Measurements from ENCODE around the gene AXIN2. TPM values are rescaled to one million over a fixed set of nuclear protein-coding genes. Genes with fewer than 3 reads are reported as not detected.
A peak's percentile ranks its signal among the peaks of the same experiment; 100 is the strongest.

Gene AXIN2
- total RNA-seq, 1 donor from 2014 or later = 8.9 TPM

GRCh38 chr17:65595071-65595656 is 33.7 kb upstream of the AXIN2 start:
- no peak overlapping the region for H2AFZ ChIP-seq (ENCODE audit: low read depth, low read length)
- Mint-ChIP-seq H3K36me3 (ENCODE audit: low read depth, unreplicated experiment) (peaks cover 4% of the 10 kb centered on the region), H3K27ac (ENCODE audit: unreplicated experiment) (no peak overlapping the region), H3K4me1 (ENCODE audit: low read depth, unreplicated experiment) (peaks cover 12% of the 10 kb centered on the region), H3K27me3 (ENCODE audit: low read depth, unreplicated experiment) (peaks cover 6% of the 10 kb centered on the region), H3K9me3 (ENCODE audit: unreplicated experiment) (no peaks in the 10 kb centered on the region), H3K4me3 (ENCODE audit: unreplicated experiment) (no peak overlapping the region)
- H3K36me3 ChIP-seq (ENCODE audit: insufficient read depth, low read length) = no peaks in the 10 kb centered on the region
- H4K20me1 ChIP-seq (ENCODE audit: insufficient read depth, low read length) = no peaks in the 10 kb centered on the region
- no peak overlapping the region for H3K27ac ChIP-seq (ENCODE audit: low read depth, low read length)
- H3K4me1 ChIP-seq (ENCODE audit: insufficient read depth, low read length) = no peaks in the 10 kb centered on the region
- DNase-seq (ENCODE audit: low read depth) (no peak), FAIRE-seq (no peak)
- no peaks in the 10 kb centered on the region for H3K9me3 ChIP-seq (ENCODE audit: insufficient read depth, low read depth, low read length)
- H3K4me2 ChIP-seq (ENCODE audit: low read length) = no peak overlapping the region
- no peaks in the 10 kb centered on the region for H3K79me2 ChIP-seq (ENCODE audit: insufficient read depth, low read length)
- no peaks in the 10 kb centered on the region for H3K27me3 ChIP-seq (ENCODE audit: insufficient read depth, low read length)
- TF ChIP-seq CTCF (IDR thresholded peaks at IDR 0.05; ENCODE audit: insufficient read depth, low read depth, low read length) (no peak), EZH2 (IDR thresholded peaks at IDR 0.05; ENCODE audit: insufficient read depth, low read length) (no peak)
- no peak overlapping the region for H3K4me3 ChIP-seq (ENCODE audit: insufficient read depth, low read depth, low read length)
- no peak overlapping the region for H3K9ac ChIP-seq (ENCODE audit: low read length)

- no peaks in the 10 kb centered on the region for H4K20me1 ChIP-seq (ENCODE audit: insufficient read depth, low read length)
- H3K4me3 ChIP-seq (ENCODE audit: insufficient read depth, low read depth, low read length) = peak overlapping the region; percentile 56
- H3K4me1 ChIP-seq (ENCODE audit: insufficient read depth, low read length) = no peaks in the 10 kb centered on the region
- Mint-ChIP-seq H3K27ac (ENCODE audit: unreplicated experiment) (peak overlapping the region; percentile 34), H3K27me3 (ENCODE audit: low read depth, unreplicated experiment) (peaks cover 2% of the 10 kb centered on the region), H3K36me3 (ENCODE audit: low read depth, unreplicated experiment) (no peaks in the 10 kb centered on the region), H3K4me1 (ENCODE audit: low read depth, unreplicated experiment) (peaks cover 12% of the 10 kb centered on the region), H3K4me3 (ENCODE audit: unreplicated experiment) (peak overlapping the region; percentile 46), H3K9me3 (ENCODE audit: unreplicated experiment) (no peaks in the 10 kb centered on the region)
- peak; percentile 33 for DNase-seq (ENCODE audit: low read depth)
- H3K27me3 ChIP-seq (ENCODE audit: insufficient read depth, low read length) = no peaks in the 10 kb centered on the region
- H3K79me2 ChIP-seq (ENCODE audit: insufficient read depth, low read length) = no peaks in the 10 kb centered on the region
- FAIRE-seq = no peak
- peak overlapping the region; percentile 77 for H2AFZ ChIP-seq (ENCODE audit: low read depth, low read length)
- no peaks in the 10 kb centered on the region for H3K36me3 ChIP-seq (ENCODE audit: insufficient read depth, low read length)
- H3K4me2 ChIP-seq (ENCODE audit: low read length) = peak overlapping the region; percentile 92
- peak overlapping the region; percentile 67 for H3K9ac ChIP-seq (ENCODE audit: low read length)
- no peaks in the 10 kb centered on the region for H3K9me3 ChIP-seq (ENCODE audit: insufficient read depth, low read depth, low read length)
- no peak for TF ChIP-seq CTCF (IDR thresholded peaks at IDR 0.05; ENCODE audit: insufficient read depth, low read depth, low read length)
- TF ChIP-seq EZH2 (IDR thresholded peaks at IDR 0.05; ENCODE audit: insufficient read depth, low read length) = no peak
- H3K27ac ChIP-seq (ENCODE audit: low read depth, low read length) = no peak overlapping the region
Observed at GRCh38 chr17:65593855-65594845, 32.7 kb upstream of the AXIN2 start.

Data from astrocyte (in vitro differentiated cells and primary cell).